Activated T-cell treated with anti-CD3 and anti-CD28 coated beads, Interleukin-2, amount 50 U/mL, for 4 hours (primary cell): ENCODE results near the gene DROSHA. TPM values are rescaled to one million over a fixed set of nuclear protein-coding genes. Genes with fewer than 3 reads are reported as not detected.
"Not testable (repeated sequence)": the region's sequence is repeated elsewhere in the genome, so short reads cannot be mapped to it uniquely, and the experiment has no call there.

Experiments used
- ATAC-seq, 2 donors: fragments of 200-7000 bp; cut with Tn5 transposase; one replicate each; pipeline ENCODE4 v1.10.0; 2021
- DNase-seq: peaks from one replicate; pipeline ENCODE4 v3.0.0-alpha.2; 2020
- H3K27me3 Mint-ChIP-seq: one replicate; pipeline ENCODE4 v1.8.0; 2021; ENCODE audit warnings: low read depth, mixed read lengths
- H3K36me3 Mint-ChIP-seq: one replicate; pipeline ENCODE4 v1.8.0; 2022; ENCODE audit warnings: mixed read lengths; ENCODE audit not compliant: insufficient read depth
- H3K4me1 Mint-ChIP-seq: one replicate; pipeline ENCODE4 v1.8.0; 2021; ENCODE audit warnings: low read depth, mixed read lengths
- H3K4me3 Mint-ChIP-seq: one replicate; pipeline ENCODE4 v1.8.0; 2021; ENCODE audit warnings: mild to moderate bottlenecking, moderate library complexity, mixed read lengths
- H3K9me3 Mint-ChIP-seq: one replicate; pipeline ENCODE4 v1.8.0; 2021; ENCODE audit warnings: mixed read lengths
- total RNA-seq, 3 donors: library from RNA; stranded (reverse); gene quantifications; one replicate each; pipeline ENCODE4 v1.2.1, GENCODE V29; 2021

The DROSHA gene, protein sequence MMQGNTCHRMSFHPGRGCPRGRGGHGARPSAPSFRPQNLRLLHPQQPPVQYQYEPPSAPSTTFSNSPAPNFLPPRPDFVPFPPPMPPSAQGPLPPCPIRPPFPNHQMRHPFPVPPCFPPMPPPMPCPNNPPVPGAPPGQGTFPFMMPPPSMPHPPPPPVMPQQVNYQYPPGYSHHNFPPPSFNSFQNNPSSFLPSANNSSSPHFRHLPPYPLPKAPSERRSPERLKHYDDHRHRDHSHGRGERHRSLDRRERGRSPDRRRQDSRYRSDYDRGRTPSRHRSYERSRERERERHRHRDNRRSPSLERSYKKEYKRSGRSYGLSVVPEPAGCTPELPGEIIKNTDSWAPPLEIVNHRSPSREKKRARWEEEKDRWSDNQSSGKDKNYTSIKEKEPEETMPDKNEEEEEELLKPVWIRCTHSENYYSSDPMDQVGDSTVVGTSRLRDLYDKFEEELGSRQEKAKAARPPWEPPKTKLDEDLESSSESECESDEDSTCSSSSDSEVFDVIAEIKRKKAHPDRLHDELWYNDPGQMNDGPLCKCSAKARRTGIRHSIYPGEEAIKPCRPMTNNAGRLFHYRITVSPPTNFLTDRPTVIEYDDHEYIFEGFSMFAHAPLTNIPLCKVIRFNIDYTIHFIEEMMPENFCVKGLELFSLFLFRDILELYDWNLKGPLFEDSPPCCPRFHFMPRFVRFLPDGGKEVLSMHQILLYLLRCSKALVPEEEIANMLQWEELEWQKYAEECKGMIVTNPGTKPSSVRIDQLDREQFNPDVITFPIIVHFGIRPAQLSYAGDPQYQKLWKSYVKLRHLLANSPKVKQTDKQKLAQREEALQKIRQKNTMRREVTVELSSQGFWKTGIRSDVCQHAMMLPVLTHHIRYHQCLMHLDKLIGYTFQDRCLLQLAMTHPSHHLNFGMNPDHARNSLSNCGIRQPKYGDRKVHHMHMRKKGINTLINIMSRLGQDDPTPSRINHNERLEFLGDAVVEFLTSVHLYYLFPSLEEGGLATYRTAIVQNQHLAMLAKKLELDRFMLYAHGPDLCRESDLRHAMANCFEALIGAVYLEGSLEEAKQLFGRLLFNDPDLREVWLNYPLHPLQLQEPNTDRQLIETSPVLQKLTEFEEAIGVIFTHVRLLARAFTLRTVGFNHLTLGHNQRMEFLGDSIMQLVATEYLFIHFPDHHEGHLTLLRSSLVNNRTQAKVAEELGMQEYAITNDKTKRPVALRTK (N-terminal part only)
- total RNA-seq: 10 to 100 TPM; 47.7 to 60.8 (median 55.8) TPM

DNA sequence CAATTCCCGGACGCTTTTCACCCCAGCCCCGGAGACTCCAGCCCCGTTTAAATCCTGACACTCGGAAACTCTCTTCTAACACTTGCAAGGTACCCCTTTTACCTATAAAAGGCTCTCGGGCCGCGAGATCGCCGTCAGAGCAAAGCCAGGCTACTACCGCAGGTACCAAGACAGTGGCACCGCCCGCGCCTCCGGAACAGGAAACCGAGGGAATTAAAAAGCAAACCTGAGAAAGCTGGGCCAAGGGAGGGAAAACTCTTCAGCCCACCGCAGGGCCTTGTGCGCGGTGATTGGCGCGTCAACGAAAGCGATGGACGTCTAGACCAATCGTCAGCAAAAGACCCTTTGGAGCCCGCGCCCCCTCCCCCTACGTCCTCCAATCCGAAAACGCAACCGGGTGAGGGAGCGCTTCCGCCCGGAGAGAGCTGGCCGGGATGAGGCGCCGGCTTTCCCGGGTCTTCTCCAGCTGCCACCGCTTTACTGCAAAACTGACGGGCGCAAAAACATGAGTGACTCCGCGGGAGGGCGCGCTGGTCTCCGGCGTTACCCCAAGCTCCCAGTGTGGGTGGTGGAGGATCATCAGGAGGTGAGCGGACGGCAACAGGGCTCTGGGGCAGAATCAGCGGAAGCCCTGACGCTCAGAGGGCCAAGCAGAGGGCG, at the start of gene DROSHA, which contains the start of gene C5orf22:
Gene DROSHA, minus strand, starts transcription at position 206 of the 660 bp plus-strand sequence. CDS start 3,034 bp downstream, outside the sequence.
Gene C5orf22, plus strand, starts transcription at position 414 of the 660 bp plus-strand sequence. Its CDS starts 92 bp downstream, at position 506.
- Mint-ChIP-seq H3K4me3 (peak within 1 kb of the TSS; percentile 99), H3K4me1 (peaks cover 52% of the 10 kb centered on the region), H3K36me3 (peaks cover 39% of the 10 kb centered on the region), H3K9me3 (no peaks in the 10 kb centered on the region), H3K27me3 (no peaks in the 10 kb centered on the region)
- ATAC-seq: peak; percentile 97 to 98
- DNase-seq: peak; percentile 88

DNA sequence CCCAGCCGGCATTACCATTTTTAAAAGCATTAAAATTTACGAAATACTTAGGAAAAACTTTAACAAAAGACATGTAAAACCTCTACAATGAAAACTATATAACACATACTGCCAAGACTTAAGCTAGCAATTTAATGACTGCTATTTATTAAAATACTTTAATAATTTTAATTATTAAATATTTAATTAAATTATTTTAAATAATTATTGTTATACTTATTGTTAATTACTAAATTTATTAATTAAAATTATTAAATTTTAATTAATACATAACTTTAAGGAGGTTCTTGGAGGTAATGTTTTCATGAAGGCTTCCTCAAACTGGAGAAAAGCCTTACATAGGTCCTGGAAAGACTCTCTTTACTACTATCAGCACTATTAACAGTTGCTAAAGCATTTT, 47.7 kb upstream of the DROSHA start:
- H3K9me3 Mint-ChIP-seq: no peaks in the 10 kb centered on the region
- H3K4me3 Mint-ChIP-seq: no peak overlapping the region
- H3K27me3 Mint-ChIP-seq: peaks cover 12% of the 10 kb centered on the region
- DNase-seq (no peak), ATAC-seq (no peak)
- no peaks in the 10 kb centered on the region for H3K4me1 Mint-ChIP-seq
- no peaks in the 10 kb centered on the region for H3K36me3 Mint-ChIP-seq

DNA sequence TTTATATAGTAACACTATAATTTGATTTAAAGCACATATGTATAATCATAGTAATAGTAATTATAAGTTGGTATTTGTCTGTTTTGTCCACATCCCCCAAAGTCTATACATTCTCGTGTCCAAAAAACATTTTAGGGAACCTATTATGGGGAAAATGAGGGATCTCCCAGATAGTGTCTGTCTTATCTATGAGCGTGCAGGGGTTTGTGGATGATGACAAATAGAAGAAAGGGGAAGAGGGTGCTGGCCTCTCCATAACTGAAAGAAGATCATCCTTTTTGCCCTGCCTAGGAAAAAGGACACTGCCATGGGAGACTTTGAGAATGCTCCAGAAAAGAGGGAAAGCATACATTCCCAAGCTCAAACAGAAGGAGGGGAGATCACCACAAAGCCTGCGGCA, 45.5 kb upstream of the DROSHA start:
- Mint-ChIP-seq H3K27me3 (peaks cover 17% of the 10 kb centered on the region), H3K4me3 (no peak overlapping the region), H3K9me3 (no peaks in the 10 kb centered on the region), H3K4me1 (no peaks in the 10 kb centered on the region), H3K36me3 (no peaks in the 10 kb centered on the region)
- DNase-seq (no peak), ATAC-seq (no peak)

DNA sequence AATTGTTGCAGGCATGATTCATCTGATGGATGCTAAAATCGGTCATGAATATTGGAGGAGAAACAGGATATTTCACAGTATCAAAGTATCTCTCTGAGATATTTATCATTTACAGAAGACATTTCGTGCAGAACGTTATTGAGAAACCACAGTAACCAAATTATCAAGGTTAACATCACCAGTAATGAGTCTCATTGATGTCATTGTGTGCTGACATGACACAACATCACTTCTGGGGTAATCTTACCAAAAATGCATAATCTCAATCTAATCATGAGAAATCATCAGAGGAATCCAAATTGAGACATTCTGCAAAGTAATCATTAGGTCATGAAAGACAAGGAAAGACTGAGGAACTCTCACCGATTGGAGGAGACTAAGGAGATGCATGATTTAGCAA, 42.9 kb upstream of the DROSHA start:
- DNase-seq (no peak), ATAC-seq (no peak)
- H3K9me3 Mint-ChIP-seq: no peaks in the 10 kb centered on the region
- no peak overlapping the region for H3K4me3 Mint-ChIP-seq
- peaks cover 14% of the 10 kb centered on the region for H3K27me3 Mint-ChIP-seq
- no peaks in the 10 kb centered on the region for H3K4me1 Mint-ChIP-seq
- no peaks in the 10 kb centered on the region for H3K36me3 Mint-ChIP-seq

DNA sequence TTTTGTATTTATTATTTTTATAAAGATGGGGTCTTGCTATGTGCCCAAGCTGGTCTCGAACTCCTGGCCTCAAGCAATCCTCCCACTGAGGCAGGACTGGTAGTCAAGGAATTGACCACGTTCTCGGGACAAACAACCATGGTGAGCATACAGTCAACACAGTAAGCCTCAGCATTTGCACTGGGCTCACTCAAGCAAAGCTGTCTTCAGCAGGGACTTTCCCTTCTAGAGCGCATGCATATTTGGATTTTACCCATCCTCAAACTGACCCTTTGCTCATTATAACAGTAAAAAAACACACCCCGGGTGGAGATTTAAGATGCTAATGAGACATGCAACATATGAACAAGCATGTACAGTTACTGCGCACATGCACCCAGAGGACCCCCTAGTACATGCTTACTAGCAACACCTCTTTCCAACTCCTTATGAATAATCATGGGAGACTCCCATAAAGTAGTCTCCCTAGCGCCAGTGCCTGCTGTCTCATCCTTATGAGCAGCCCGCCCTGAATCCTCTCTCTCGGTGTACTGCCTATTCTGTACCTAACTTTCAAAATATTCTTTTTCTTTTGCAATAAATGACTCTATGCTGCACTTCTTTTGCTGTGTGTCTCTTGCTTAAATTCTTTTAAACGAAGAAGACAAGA, 41.7 kb upstream of the DROSHA start:
- H3K4me1 Mint-ChIP-seq: no peaks in the 10 kb centered on the region
- no peaks in the 10 kb centered on the region for H3K9me3 Mint-ChIP-seq
- no peak overlapping the region for H3K4me3 Mint-ChIP-seq
- H3K36me3 Mint-ChIP-seq: no peaks in the 10 kb centered on the region
- no peak for ATAC-seq
- H3K27me3 Mint-ChIP-seq: peaks cover 17% of the 10 kb centered on the region
- no peak for DNase-seq

DNA sequence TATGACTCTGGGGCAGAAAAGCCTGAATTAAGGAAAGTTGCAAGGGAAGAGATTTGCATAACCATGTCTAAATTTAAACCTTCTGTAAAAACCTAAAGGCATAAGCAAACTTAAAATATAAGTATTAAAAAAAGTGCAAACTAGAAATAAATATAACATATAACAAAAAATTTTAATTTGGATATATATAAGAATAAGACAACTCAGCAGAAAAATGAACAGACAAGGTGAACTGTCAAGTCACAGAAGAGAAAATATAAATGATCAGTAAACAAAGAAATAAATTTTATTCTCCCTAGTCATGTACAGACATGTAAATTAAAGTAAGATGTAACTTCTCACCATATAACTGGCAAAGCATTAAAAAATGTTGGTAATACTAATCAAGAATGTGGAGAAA, 37.2 kb upstream of the DROSHA start:
- DNase-seq: no peak
- H3K9me3 Mint-ChIP-seq: no peaks in the 10 kb centered on the region
- ATAC-seq: no peak

DNA sequence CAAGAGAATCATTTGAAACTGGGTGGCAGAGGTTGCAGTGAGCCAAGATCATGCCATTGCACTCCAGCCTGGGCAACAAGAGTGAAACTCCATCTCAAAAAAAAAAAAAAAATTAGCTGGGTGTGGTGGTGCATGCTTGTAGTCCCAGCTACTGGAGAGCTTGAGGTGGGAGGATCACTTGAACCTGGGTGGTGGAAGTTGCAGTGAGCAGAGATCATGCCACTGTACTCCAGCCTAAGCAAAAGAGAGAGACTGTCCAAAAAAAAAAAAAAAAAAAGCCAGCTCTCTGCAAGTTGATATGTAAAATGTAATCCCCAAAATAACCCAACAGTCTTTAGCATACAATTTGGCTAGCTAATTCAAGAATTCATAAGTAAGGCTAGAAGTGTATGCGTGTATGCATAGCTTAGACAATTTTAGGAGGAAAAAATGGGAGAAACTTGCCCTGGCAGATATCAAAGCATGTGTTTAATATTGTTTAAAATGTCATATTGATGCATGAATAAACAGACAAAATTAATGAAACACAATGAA, 36.5 kb upstream of the DROSHA start:
- Mint-ChIP-seq H3K36me3 (peaks cover 3% of the 10 kb centered on the region), H3K4me1 (no peaks in the 10 kb centered on the region), H3K27me3 (peaks cover 6% of the 10 kb centered on the region), H3K4me3 (no peak overlapping the region), H3K9me3 (no peaks in the 10 kb centered on the region)
- DNase-seq (no peak), ATAC-seq (no peak)

More for the DNA sequence above, 37.2 kb upstream of the DROSHA start:
- Mint-ChIP-seq H3K4me3 (no peak overlapping the region), H3K36me3 (peaks cover 3% of the 10 kb centered on the region), H3K27me3 (peaks cover 9% of the 10 kb centered on the region), H3K4me1 (no peaks in the 10 kb centered on the region)

DNA sequence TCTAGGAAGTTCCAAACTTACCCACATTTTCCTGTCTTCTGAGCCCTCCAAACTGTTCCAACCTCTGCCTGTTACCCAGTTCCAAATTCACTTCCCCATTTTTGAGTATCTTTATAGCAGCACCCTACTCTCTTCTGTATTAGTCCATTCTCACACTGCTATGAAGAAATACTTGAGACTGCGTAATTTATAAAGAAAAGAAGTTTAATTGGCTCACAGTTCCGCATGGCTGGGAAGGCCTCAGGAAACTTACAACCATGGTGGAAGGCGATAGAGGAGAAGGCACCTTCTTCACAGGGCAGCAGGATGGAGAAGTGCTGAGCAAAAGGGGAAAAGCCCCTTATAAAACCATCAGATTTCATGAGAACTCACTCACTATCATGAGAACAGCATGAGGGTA, 34.5 kb upstream of the DROSHA start:
- H3K36me3 Mint-ChIP-seq, H3K27me3 Mint-ChIP-seq, H3K9me3 Mint-ChIP-seq, H3K4me3 Mint-ChIP-seq, H3K4me1 Mint-ChIP-seq, ATAC-seq, DNase-seq: not testable (repeated sequence)

DNA sequence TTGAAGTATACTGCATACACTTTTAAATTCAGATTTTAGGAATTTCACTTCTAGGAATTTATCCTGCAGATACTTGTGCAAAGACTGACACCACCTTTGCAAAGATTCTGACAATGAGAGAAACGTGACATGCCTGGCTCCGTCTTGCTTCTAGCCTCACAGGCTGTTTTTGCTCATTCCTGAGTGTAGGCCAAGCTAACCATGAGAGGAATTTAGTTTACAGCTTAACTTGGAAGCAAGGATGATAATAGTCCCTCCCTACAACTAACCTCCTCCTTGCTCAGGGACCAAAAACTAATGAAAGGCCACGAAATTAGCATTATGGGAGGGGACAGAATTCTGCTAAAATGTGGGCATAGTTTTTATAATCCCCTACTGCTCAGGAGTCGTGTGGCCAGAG, 31.3 kb upstream of the DROSHA start:
- H3K27me3 Mint-ChIP-seq: peaks cover 3% of the 10 kb centered on the region
- H3K4me1 Mint-ChIP-seq: no peaks in the 10 kb centered on the region
- no peaks in the 10 kb centered on the region for H3K9me3 Mint-ChIP-seq
- DNase-seq (no peak), ATAC-seq (no peak)
- no peak overlapping the region for H3K4me3 Mint-ChIP-seq
- H3K36me3 Mint-ChIP-seq: peaks cover 3% of the 10 kb centered on the region

DNA sequence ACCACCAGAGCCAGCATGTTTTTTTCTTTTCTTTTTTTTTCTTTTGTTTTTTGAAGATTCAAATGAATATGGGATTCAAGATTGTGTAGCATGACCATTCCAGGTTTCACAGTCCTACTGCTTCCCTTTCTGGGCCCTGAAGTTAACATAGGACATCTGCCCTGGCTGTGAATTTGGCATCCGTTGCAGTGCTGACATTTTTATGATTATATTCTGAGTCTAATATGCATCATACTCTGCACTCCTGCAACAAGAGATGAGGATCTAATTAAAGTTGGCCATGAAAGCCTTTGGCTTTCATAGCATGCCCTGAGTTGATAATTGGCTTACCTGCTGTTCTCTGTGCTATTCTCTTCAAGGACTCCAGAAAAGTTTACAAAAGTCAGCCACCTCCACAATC, 30.1 kb upstream of the DROSHA start:
- Mint-ChIP-seq H3K27me3 (peaks cover 3% of the 10 kb centered on the region), H3K4me1 (no peaks in the 10 kb centered on the region)

DNA sequence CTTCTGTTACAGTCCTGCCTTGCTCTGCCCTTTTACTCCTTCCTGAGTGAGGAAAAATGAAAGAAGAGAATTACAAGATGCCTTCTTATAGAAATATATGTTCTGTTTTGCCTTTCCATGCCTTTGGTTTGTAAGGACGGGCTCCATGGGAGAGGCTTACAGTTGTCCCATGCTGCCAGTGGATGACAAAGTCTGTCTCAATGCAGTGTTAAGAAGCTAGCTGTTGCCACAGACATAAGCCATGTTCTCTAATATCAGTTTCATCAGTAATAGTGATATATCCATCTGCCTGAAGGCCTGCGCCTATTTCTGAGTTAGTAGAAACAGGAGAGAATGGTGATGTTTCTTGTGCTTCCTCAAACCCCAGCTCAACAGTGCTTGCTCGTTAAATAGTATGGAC, 28.0 kb upstream of the DROSHA start:
- Mint-ChIP-seq H3K4me3 (no peak overlapping the region), H3K4me1 (no peaks in the 10 kb centered on the region), H3K9me3 (no peaks in the 10 kb centered on the region), H3K27me3 (no peaks in the 10 kb centered on the region), H3K36me3 (peaks cover 11% of the 10 kb centered on the region)
- no peak for DNase-seq
- ATAC-seq: no peak

More for the DNA sequence above, 30.1 kb upstream of the DROSHA start:
- no peaks in the 10 kb centered on the region for H3K9me3 Mint-ChIP-seq
- H3K4me3 Mint-ChIP-seq: no peak overlapping the region
- ATAC-seq: no peak
- DNase-seq: no peak
- H3K36me3 Mint-ChIP-seq: peaks cover 5% of the 10 kb centered on the region

DNA sequence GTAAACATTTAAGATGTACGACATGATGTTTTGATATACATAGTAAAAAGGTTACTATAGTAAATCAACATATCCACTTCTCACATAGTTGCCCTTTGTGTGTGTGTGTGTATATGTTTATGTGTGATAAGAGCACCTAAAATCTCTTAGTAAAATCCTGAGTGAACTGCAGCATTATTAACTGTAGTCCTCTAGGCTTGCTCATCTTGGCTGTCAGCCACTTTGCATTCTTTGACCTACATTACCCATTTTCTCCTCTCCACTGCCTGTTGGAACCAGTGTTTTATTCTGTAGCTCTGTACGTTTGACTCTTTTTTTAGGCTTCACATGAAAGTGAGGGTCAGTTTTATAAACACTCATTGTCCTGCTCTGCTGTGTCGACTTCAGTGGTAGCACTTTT, 24.6 kb upstream of the DROSHA start:
- no peaks in the 10 kb centered on the region for H3K27me3 Mint-ChIP-seq
- no peak for ATAC-seq

DNA sequence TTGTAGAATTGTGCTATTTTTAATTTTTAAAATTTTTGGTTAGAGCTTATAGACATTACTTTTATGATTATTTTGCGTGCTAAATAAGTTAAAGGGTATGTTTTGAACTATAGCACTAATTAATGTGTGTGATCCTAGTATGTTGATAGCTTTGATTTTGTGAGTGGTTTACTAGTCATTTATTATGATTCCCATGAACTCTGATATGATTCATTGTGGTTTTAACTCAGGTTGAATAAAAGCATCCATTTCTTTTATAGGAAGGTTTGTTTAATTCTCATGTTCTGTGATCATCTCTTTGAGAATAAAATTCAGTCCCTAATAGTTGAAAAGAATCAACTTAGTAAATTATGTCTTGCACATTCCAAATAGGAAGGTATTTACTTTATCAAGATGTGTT, 22.7 kb upstream of the DROSHA start:
- Mint-ChIP-seq H3K9me3 (no peaks in the 10 kb centered on the region), H3K36me3 (peaks cover 31% of the 10 kb centered on the region), H3K27me3 (no peaks in the 10 kb centered on the region), H3K4me3 (no peak overlapping the region), H3K4me1 (peaks cover 4% of the 10 kb centered on the region)
- ATAC-seq (peak in 1 of 2 donors; percentile 40), DNase-seq (no peak)

More for the DNA sequence above, 24.6 kb upstream of the DROSHA start:
- H3K4me3 Mint-ChIP-seq: no peak overlapping the region
- H3K36me3 Mint-ChIP-seq: peaks cover 28% of the 10 kb centered on the region
- no peaks in the 10 kb centered on the region for H3K9me3 Mint-ChIP-seq
- no peak for DNase-seq
- peaks cover 4% of the 10 kb centered on the region for H3K4me1 Mint-ChIP-seq
